ENCODE measurements around the gene EMP1.

- TF ChIP-seq POLR2AphosphoS5 (IDR thresholded peaks at IDR 0.05; ENCODE audit: low read depth, low read length) (no peak), REST (IDR thresholded peaks at IDR 0.05; ENCODE audit: insufficient read depth in 1 of 2, low read depth in 2 of 2, low read length in 2 of 2) (no peak)
Measured at GRCh38 chr12:13154027-13154538, 42.4 kb upstream of the EMP1 start.
